Vagina (tissue), 2 donors: ENCODE results near the gene ZBTB7C.

Experiments
- CTCF ChIP-seq, 3 experiments: fragments of 450-650 bp in 2 of 3; fragments of 200-600 bp in 1 of 3; sonication (generic) in 1 of 3; IDR thresholded peaks; one replicate each; pipeline ENCODE4 v1.5.1; 2017 to 2019; ENCODE audit warnings: antibody characterized with exemption in 3 of 3, mild to moderate bottlenecking in 2 of 3, moderate library complexity in 2 of 3
- POLR2A ChIP-seq, 2 donors: fragments of 450-650 bp; IDR thresholded peaks; one replicate each; pipeline ENCODE4 v1.6.1; 2017; ENCODE audit warnings: antibody characterized with exemption in 2 of 2, mild to moderate bottlenecking in 2 of 2, moderate library complexity in 2 of 2

GRCh38 chr18:48229552-48229981, 179.6 kb downstream of the ZBTB7C start:
- no peak for TF ChIP-seq CTCF (IDR thresholded peaks at IDR 0.05)
- no peak for TF ChIP-seq POLR2A (IDR thresholded peaks at IDR 0.05)
